Stimulated activated CD4-positive, alpha-beta T cell treated with anti-CD3 and anti-CD28 coated beads, Interleukin-2, amount 100 ng/mL, for 4 hours (primary cell): ENCODE measurements around the gene ASIC2.

Source experiments
- DNase-seq: peaks from one replicate; pipeline ENCODE4 v3.0.0-alpha.2; 2020; ENCODE audit warnings: low read depth

ASIC2 gene

DNA sequence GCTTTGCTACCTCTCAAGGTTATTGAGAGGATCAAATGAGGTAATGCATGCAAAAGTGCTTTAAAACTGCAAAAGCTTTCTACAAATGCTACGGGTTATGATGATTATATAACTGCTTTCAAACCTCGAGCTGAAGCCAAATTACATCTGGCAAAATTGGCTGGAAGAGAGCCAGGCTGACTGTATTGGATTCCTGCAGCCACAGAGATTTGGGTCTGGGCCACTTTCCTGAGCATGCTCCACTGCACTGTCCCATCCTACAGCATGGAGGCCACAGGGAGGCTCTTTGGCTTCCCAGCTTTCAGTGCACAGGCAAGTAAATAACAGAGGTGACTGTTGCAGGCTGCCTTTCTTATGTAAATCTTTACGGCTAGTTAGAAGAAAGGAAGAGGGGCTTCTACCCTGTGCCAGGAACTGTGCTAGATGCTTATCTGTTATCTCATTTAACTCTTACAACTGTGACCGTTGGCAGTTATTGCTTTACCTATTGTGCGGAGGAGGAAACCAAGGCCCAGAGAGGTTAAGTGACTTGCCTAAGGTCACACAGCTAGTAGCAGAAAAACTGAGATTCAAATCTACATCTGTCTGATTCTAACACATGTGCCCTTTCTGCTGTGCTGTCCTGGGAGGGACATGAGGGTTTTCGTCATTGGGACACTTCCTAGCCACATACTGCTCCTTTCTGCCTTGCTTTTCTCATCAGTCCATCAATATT, 179.7 kb downstream of the ASIC2 start:
- DNase-seq = no peak

DNA sequence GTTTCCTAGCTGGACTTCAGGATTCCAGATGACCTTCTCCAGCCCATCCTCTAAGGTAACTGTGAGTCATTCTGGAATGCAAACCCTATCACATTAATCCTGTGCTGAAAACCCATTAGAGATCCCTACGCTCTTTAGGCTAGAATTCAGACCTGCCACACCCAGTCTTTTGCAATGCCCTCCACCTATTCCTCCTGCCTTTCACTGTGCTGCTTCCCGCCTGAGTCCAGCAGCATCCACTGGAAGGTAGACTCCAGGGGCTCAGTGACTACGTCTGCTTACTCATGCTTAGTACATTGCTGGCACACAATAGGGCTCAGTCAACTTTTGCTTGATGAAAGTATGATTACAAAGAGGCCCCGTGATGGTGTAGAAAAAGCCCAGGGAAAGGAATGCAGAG, 180.3 kb downstream of the ASIC2 start:
- no peak for DNase-seq

GRCh38 chr17:33109336-33110072, 183.6 kb downstream of the ASIC2 start:
- DNase-seq = no peak

GRCh38 chr17:33106525-33107165, 186.4 kb downstream of the ASIC2 start:
- no peak for DNase-seq

DNA sequence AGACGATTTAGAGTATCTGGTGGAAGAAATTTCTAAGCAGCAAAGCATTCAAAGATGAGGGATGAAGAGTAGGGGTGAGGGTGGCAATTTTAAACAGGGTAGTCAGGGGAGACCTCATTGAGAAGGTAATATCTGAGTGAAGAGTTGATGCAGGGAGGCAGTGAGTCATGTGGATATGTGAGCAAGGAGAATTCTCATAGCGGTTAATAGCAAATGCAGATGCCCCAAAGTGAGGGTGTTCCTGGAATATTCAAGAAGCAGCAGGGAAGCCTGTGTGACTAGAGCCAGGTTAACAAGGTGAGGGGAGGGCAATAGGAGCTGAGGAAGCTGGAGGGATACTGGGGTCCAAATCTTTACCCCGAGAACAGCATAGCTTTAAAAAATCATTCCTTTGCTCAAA, 187.2 kb downstream of the ASIC2 start:
- no peak for DNase-seq

- no peak for DNase-seq
Observed at GRCh38 chr17:33099906-33100305, 193.2 kb downstream of the ASIC2 start.

DNA sequence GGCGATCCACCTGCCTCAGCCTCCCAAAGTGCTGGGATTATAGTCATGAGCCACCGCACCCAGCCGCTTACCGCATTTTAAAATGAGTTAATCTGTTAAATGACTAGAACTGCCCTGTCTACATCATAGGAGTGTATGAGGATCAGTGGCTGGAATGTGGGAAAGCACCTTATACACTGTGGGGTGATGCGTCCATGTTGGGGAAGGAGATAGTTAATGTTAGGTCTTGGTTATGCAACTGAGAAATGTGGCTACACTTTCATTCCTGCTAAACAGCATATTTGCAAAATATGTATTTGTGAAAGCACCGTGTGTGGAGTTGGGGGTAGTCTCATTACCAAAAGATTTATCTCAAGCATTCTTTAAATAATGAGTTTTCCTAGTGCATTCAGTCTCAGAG, 193.8 kb downstream of the ASIC2 start:
- no peak for DNase-seq

- DNase-seq = no peak
Observed at GRCh38 chr17:33097411-33097810, 195.7 kb downstream of the ASIC2 start.

DNA sequence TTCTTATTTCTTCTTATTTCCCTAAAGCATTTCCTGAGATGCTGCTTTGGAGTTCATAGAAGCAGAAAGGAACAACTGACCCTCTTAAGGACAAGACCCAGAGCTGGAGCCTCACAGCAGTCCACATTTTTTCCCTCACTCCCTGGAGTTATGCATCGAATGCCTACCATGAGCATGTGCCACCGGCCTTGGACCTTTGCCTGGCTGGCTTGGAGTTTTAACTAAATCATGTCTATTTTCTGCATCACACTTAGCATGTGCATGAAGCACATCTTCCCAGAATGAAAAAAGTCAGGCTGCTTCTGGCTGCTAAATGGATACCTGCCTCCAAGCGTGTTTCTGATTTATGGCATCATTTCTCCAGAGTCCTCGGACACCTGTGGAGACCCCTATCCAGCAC, 196.9 kb downstream of the ASIC2 start:
- DNase-seq = no peak

- no peak for DNase-seq
Observed at GRCh38 chr17:33091271-33091670, 201.8 kb downstream of the ASIC2 start.

- no peak for DNase-seq
Observed at GRCh38 chr17:33090806-33091205, 202.3 kb downstream of the ASIC2 start.

- no peak for DNase-seq
Observed at GRCh38 chr17:33086878-33087277, 206.2 kb downstream of the ASIC2 start.

DNA sequence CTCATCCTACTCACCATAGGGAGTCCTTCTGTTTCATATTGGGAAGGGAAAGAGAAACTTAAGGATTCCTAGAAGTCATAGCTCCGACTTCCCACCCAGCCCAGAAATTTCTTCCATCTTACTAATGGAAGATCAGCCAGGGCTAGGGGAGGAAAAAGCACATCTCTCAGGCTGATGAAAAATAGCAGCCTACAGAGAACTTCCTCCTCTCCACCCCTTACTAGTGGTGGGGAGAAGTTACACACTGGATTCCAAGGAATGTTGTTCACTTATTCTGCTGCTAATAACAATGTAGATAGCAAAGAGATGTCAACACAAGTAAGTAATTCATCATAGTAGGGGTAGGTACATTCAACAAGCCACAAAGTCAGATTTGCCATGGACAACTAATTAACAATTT, 207.1 kb downstream of the ASIC2 start:
- no peak for DNase-seq

DNA sequence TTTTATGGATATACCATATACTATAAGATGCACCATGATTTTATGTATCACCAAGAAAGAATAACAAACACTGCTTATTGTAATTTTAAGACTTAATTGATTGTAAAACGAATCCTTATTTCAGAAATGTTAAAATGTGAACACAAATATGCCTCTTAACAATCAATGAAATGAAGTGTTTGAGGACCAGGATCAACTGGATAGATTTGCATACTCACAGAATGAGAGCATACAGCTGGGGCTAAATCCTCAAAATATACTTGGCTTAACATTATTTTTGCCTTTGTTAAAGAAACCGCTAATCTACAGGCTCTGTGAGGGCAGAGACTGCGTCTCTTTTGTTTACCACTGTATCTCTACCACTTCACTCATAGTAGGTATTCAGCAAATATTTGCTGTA, 207.8 kb downstream of the ASIC2 start:
- DNase-seq = no peak

- no peak for DNase-seq
Observed at GRCh38 chr17:33084755-33085154, 208.3 kb downstream of the ASIC2 start.

DNA sequence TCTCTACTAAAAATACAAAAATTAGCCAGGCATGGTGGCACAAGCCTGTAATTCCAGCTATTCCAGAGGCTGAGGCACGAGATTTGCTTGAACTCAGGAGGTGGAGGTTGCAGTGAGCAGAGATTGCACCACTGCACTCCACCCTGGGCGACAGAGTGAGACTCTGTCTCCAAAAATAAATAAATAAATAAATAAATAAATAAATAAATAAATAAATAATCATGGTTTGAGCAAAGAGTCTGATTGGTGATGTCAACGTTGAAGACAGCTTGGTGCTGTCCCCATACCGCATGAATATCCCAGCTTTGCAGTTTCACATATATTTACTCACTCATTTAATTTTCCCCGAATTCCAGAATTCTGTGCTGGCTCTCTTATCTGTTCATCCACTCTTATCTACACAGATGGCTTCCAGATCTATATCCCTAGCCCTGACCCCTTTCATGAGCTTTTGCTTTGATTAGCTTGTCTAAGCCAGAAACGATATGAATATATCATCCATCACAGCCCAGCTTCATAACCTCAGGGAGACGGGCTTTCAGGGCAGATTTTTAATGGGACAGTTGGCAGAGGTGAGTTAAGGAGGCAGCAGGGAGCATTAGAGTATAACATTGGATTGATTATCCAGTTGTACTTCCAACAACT, 210.4 kb downstream of the ASIC2 start:
- DNase-seq = no peak

GRCh38 chr17:33080091-33080490, 213.0 kb downstream of the ASIC2 start:
- no peak for DNase-seq

- no peak for DNase-seq
Observed at GRCh38 chr17:33079201-33079600, 213.9 kb downstream of the ASIC2 start.

- DNase-seq = no peak
Observed at GRCh38 chr17:33076979-33077378, 216.1 kb downstream of the ASIC2 start.

DNA sequence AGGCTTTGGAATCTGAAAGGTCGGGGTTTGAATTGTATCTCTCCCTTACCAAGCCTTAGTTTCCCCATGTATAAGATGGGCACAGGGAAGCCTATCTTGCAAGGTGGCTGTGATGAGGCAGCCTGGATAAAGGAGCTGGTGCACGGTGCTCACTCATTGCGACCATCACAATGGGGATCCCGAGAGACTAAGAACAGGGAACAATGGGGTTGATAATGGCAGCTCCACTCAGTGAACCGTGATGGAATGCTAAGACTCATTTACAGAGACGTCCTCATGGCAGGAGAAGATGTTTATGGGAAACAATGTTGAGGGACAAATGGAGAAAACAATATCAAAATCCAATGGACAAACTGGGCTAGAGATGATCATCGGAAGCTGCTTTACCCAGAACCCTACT, 219.7 kb downstream of the ASIC2 start:
- DNase-seq = no peak

- DNase-seq = no peak
Observed at GRCh38 chr17:33072421-33073161, 220.5 kb downstream of the ASIC2 start.

DNA sequence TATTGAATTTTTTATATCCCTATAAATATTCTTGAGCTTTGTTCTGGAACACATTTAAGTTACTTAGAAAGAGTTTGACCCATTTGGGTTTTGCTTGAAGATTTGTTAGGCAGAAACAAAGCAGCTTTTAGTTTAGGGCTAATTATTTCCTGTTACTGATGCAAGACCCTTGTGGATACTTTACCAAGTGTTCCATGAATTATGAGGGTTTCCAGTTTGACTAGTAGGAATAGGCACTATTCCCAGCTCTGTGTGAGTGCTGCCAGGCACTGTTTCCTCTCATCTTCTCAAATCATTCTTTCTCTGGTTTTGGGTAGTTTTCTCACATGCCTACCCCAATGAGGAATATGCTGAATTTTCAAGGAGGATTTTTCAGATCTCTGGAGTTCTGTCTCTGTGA, 221.4 kb downstream of the ASIC2 start:
- DNase-seq = no peak
